Cortex of kidney (tissue), 1 donor: Measurements from ENCODE around the gene PTTG1IP.
"Not testable (repeated sequence)": the region's sequence is repeated elsewhere in the genome, so short reads cannot be mapped to it uniquely, and the experiment has no call there.

Source experiments
- DNase-seq: peaks from one replicate; lab custom pipeline; 2025; lab: John Stamatoyannopoulos, UW

PTTG1IP gene, protein sequence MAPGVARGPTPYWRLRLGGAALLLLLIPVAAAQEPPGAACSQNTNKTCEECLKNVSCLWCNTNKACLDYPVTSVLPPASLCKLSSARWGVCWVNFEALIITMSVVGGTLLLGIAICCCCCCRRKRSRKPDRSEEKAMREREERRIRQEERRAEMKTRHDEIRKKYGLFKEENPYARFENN

GRCh38 chr21:44873356-44874239, at the start of gene PTTG1IP:
Gene PTTG1IP (minus strand): TSS chr21:44873690. CDS start chr21:44873616, 74 bp downstream.
- DNase-seq: peak; percentile 94

- DNase-seq: no peak
These were observed 48.4 kb upstream of the PTTG1IP start for GRCh38 chr21:44921928-44922327.

- no peak for DNase-seq
These were observed 47.5 kb upstream of the PTTG1IP start, which contains the start of gene ITGB2 for GRCh38 chr21:44920694-44921604. Gene ITGB2 (minus strand): TSS chr21:44920899. CDS start chr21:44910782, 10,117 bp downstream.

DNA sequence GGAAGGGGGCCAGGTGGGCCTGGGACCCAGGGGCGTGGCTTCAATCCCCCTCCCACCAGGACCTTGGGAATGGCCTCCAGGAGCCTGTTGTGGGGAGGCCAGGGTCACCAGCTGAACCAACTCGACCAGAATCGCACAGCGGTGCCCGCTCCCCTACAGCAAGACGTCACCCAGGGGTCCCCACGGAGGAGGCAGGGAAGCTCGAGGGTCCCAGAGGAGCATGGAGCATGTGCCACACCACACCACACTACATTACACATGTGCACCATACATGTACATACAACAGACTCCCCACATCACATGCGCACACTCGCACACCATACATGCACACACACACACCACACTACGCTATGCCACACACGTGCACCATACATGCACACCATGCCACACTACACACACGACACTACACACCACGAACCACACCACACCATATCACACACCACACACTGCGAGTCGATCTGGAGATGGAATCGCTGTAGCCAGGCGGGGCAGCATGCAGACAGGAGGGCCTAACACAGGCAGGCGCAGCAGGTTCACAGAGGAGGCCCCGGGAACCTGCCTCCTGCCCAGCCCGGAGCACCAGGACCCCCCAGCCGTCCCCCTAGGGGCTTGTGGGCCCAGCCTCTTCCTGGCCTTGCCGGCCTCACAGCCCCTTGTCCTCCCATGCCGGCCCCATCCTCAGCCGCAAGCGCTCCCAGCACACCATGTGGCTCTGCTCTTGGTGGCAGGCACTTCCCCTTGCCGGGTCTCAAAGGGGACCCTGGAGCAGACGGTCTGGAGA, 46.6 kb upstream of the PTTG1IP start:
- DNase-seq: no peak

DNA sequence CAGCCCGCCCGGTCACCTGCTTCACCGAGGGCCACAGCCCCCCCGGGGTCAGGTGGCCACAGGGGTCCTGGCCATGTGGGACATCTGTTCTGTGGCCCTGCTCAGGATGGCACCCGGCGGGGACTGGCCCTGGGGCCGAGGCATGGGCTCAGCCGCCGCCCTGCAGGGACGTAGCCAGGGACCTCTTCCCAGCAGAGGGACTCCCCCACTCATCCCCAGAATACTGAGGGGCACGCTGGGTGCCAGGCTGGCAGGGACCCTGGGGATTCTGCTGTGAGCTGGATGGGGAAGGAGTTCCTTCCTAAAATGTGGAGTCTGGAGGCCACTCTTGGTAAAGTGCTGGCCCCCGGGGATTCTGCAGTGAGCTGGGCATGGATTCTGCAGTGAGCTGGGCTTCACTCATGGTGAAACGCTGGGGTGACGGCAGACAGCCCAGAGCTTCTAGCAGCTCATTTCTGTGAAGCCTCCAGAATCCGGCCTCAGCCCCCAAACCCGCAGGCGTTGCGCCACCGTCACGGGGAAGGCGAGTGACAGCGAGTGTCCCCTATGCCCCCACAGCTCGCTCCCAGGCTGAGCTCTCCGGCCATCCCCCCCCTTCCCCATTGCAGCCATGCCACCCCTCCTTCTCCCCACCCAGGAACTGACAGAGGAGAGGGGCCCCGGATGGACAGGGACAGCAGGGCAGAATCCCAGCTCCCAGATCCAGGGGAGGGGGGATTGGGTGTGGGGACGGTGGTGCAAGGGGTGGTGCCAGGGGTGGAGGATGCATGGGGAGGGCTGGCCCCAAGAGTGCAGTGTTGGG, 45.8 kb upstream of the PTTG1IP start:
- no peak for DNase-seq

GRCh38 chr21:44918581-44919033, 45.1 kb upstream of the PTTG1IP start:
- no peak for DNase-seq

- DNase-seq: no peak
These were observed 44.6 kb upstream of the PTTG1IP start for GRCh38 chr21:44918107-44918470.

DNA sequence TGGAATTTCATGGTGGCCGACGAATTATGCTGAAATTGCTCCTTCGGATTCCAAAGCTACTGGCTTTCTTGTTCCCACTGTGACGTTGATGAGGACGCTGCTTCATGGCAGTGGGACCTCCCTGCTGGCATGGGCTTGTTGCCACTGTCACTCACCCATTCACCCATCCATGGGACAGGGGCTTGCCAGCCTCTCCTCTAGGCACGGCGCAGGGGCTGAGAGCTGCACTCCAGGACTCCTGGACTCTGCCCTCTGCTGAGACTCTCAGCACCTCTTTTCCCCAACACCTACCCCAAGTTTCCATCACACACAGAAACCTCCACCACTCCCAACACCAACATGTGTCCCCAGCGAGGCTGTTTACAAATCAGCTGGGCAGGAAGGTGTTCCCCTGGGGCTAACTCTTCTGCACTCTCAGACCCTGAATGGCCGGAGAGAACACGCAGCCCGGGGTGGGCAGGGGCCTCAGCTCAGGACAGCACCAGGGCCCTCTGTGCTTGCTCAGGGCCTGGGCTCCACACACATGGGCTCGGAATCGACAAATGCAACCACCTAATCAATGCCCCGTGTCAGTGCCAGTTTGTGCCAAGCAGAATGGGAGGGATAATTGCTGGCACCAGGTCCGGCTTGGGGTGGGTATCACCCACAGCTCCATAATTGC, 44.1 kb upstream of the PTTG1IP start:
- DNase-seq: no peak

- no peak for DNase-seq
These were observed 43.5 kb upstream of the PTTG1IP start for GRCh38 chr21:44916965-44917364.

- no peak for DNase-seq
These were observed 40.8 kb upstream of the PTTG1IP start for GRCh38 chr21:44914176-44914874.

DNA sequence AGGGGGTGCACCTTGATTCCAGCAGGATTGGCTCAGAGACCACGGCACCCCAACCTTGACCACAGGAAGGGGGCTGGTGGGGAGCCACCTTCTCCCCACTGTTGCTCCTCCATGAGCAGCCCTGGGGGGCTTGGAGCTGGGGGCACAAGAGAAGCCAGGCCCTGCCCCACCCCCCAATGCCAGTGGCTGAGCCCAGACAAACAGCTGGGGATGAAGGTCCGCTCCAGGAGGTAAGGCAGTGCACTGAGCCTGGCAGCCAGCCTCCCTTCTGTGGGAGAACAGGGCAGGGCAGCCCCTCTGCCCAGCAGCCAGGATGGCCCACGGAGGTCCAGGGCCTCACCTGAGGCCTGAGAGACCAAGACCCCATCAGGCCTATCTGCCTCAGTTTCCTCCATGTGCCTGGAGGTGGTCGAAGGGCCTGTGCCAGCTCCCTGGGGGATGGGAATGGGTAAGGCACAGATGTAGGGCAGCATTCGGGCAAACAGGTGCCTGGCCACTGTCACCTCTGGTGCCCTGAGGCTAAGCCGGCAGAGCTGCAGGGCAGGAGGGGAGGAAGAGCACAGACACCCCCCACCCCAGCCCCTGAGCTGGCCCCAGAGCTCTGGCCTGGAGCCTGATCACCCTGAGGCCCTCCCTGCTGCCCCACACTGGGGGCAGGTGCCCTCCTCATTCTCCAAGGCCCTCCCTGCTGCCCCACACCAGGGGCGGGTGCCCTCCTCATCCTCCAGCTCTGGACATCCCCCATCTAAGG, 40.1 kb upstream of the PTTG1IP start:
- no peak for DNase-seq

GRCh38 chr21:44912506-44913412, 39.3 kb upstream of the PTTG1IP start:
- not testable (repeated sequence) for DNase-seq

GRCh38 chr21:44912158-44912473, 38.6 kb upstream of the PTTG1IP start:
- DNase-seq: no peak

- no peak for DNase-seq
These were observed 38.1 kb upstream of the PTTG1IP start for GRCh38 chr21:44911384-44912157.

GRCh38 chr21:44911068-44911383, 37.5 kb upstream of the PTTG1IP start:
- DNase-seq: no peak

DNA sequence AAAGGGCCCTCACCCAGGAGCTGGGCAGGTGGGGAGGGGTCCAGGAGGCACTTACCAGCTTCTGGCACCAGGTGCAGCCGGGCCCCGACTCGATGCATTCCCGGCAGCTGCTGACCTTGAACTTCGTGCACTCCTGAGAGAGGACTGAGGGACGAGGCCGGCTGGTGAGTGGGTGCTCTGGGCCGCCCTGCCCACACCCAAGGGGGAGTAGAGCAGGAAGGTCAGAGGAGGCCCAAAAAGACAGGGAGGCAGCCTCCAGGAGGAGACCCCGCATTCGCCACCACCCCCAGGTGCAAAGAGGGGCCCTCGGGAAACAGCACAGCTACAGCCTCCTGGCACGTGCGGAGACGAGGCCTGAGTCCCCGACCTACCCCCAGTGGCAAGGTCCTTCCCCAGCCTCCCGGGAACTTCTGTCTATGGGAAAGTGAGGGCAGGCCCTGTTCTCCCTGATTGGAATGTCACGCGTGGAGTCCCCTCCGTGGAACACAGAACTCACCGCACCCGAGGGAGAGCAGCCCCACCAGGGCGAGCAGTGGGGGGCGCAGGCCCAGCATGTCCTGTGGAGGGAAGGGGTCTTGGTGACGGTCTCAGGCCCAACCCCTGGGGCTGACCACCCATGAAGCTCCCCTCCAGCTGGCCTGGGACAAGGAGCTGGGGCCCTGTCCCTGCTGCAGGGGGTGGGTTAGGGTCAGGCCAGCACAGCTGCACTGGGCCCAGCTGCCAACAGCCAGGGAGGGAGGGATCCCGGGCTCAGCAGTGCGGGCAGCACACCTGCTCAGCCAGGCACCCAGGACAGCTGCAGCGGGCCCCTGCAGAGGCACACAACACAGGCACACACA, 37.0 kb upstream of the PTTG1IP start:
- no peak for DNase-seq
